ENCODE data around the gene MMP12. TPM values are rescaled to one million over a fixed set of nuclear protein-coding genes. Genes with fewer than 3 reads are reported as not detected.
"Not testable (repeated sequence)": the region's sequence is repeated elsewhere in the genome, so short reads cannot be mapped to it uniquely, and the experiment has no call there.

The MMP12 gene
- total RNA-seq, 1 experiment from 2014 or later: not detected

DNA sequence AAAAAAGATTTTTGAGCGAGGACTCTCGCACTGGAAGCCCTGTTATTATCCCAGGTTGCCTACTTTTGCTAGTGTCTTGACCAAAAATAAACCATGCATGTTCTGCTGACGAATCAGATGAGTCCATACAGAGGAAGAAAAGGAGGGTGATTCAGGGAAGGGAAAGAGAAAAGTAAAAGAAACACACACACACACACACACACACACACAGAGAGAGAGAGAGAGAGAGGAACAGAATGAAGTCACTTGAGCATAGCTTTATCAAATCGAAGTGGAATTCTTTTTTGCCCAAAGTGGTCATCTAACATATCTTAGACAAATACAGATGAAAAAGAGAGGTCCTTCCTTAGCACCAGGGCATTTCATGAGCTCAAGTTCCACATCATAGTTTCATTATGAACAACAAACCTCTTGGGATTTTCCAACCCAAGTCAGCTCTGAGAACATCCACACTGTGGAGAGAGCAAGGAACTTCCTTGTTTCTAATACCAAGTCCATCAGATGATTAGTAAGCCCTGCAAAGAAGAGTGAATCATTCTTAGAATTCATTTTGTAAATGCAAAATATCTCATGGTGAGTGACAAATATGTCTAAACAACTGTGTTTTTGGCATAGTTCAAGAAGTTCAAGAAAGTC, 7.7 kb upstream of the MMP12 start:
- no peak for DNase-seq
- CTCF ChIA-PET: no interaction called here
- no peaks in the 10 kb centered on the region for H3K27me3 Mint-ChIP-seq (ENCODE audit: unreplicated experiment)
- no peaks in the 10 kb centered on the region for H3K36me3 Mint-ChIP-seq (ENCODE audit: insufficient read depth, unreplicated experiment)
- no peak overlapping the region for H3K27ac Mint-ChIP-seq (ENCODE audit: unreplicated experiment)
- BruUV-seq (replicated peaks): no TSS peak
- intact Hi-C loops (cut with micrococcal nuclease; ENCODE audit: unreplicated experiment): no loop called here
- TF ChIP-seq, protein P1, sequence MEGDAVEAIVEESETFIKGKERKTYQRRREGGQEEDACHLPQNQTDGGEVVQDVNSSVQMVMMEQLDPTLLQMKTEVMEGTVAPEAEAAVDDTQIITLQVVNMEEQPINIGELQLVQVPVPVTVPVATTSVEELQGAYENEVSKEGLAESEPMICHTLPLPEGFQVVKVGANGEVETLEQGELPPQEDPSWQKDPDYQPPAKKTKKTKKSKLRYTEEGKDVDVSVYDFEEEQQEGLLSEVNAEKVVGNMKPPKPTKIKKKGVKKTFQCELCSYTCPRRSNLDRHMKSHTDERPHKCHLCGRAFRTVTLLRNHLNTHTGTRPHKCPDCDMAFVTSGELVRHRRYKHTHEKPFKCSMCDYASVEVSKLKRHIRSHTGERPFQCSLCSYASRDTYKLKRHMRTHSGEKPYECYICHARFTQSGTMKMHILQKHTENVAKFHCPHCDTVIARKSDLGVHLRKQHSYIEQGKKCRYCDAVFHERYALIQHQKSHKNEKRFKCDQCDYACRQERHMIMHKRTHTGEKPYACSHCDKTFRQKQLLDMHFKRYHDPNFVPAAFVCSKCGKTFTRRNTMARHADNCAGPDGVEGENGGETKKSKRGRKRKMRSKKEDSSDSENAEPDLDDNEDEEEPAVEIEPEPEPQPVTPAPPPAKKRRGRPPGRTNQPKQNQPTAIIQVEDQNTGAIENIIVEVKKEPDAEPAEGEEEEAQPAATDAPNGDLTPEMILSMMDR (IDR thresholded peaks at IDR 0.05; ENCODE audit: unreplicated experiment): no peak
- no peak overlapping the region for H3K4me3 Mint-ChIP-seq (ENCODE audit: low read depth, unreplicated experiment)
- no peaks in the 10 kb centered on the region for H3K9me3 Mint-ChIP-seq (ENCODE audit: low read depth, unreplicated experiment)
- no peaks in the 10 kb centered on the region for H3K4me1 Mint-ChIP-seq (ENCODE audit: low read depth, unreplicated experiment)

DNA sequence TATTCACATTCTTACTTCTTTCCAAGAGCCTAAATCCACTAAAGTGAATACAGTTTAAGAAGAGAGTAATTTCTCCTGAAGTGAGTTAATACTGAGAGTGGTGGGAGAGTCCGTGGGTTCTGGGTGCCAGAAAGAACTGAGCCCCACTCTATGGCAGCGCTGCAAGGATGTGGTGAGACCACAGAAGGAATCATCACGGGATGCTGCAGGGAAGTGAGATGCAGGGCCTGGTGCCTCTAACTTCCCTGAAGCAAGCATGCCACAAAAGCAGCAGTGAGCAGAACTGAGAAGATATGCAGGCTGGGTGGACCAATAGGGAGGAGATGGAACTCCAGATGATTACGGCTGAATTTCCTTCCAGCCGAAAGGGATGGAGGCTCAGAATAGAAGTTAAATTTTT, 5.0 kb upstream of the MMP12 start:
- no peak overlapping the region for H3K27ac Mint-ChIP-seq (ENCODE audit: unreplicated experiment)
- no peaks in the 10 kb centered on the region for H3K27me3 Mint-ChIP-seq (ENCODE audit: unreplicated experiment)
- intact Hi-C loops (cut with micrococcal nuclease; ENCODE audit: unreplicated experiment): no loop called here
- H3K36me3 Mint-ChIP-seq (ENCODE audit: insufficient read depth, unreplicated experiment): no peaks in the 10 kb centered on the region
- no peak for DNase-seq
- H3K9me3 Mint-ChIP-seq (ENCODE audit: low read depth, unreplicated experiment): no peaks in the 10 kb centered on the region
- BruUV-seq (replicated peaks): no TSS peak
- TF ChIP-seq, protein P1 (IDR thresholded peaks at IDR 0.05; ENCODE audit: unreplicated experiment): no peak
- no peak overlapping the region for H3K4me3 Mint-ChIP-seq (ENCODE audit: low read depth, unreplicated experiment)
- CTCF ChIA-PET: no interaction called here
- no peaks in the 10 kb centered on the region for H3K4me1 Mint-ChIP-seq (ENCODE audit: low read depth, unreplicated experiment)

DNA sequence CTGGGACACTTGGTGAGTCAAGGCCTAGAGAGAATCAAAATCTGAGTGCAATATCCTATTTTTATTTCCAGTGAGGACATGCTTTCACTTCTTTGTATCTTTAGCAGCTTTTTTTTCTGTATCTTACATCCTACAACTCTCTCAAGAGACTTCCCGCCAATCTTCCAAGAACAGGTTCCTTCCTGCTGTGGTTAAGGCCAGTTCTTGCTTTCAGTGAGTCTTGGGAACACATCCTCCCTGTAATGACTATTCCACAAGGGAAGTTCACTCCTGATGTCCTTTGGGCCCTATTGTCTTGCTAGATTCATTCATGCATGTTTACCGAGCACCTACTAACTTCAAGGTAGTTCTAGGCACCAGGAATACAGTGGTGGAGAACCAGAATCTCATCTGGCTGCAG, 3.8 kb upstream of the MMP12 start:
- no peaks in the 10 kb centered on the region for H3K9me3 Mint-ChIP-seq (ENCODE audit: low read depth, unreplicated experiment)
- no peak overlapping the region for H3K4me3 Mint-ChIP-seq (ENCODE audit: low read depth, unreplicated experiment)
- intact Hi-C loops (cut with micrococcal nuclease; ENCODE audit: unreplicated experiment): no loop called here
- CTCF ChIA-PET: no interaction called here
- DNase-seq: no peak
- H3K36me3 Mint-ChIP-seq (ENCODE audit: insufficient read depth, unreplicated experiment): no peaks in the 10 kb centered on the region
- TF ChIP-seq, protein P1 (IDR thresholded peaks at IDR 0.05; ENCODE audit: unreplicated experiment): no peak
- H3K27me3 Mint-ChIP-seq (ENCODE audit: unreplicated experiment): no peaks in the 10 kb centered on the region
- H3K27ac Mint-ChIP-seq (ENCODE audit: unreplicated experiment): no peak overlapping the region
- no peaks in the 10 kb centered on the region for H3K4me1 Mint-ChIP-seq (ENCODE audit: low read depth, unreplicated experiment)
- no TSS peak for BruUV-seq (replicated peaks)

DNA sequence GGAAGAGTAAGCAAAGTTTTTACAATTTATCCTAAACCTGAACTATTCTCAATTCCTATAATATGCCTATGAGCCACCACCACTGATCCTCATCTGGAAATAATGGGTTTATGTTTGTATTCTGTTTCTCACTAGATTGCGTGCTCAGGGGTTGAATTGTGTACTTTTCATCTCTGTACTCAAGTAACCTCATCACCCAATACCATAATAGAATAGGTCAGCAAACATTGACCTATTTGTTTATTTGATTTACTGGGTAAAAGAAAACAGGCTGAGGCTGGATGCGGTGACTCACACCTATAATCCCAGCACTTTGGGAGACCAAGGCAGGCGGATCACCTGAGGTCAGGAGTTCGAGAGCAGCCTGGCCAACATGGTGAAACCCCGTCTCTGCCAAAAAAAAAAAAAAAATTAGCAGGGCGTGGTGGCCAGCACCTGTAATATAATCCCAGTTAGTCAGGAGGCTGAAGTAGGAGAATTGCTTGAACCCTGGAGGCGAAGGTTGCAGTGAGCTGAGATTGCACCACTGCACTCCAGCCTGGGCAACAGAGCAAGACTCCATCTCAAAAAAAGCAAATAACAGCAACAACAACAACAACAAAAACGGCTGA, 5.3 kb downstream of the MMP12 start:
- DNase-seq; BruUV-seq (replicated peaks); H3K4me3 Mint-ChIP-seq (ENCODE audit: low read depth, unreplicated experiment); H3K27ac Mint-ChIP-seq (ENCODE audit: unreplicated experiment); H3K36me3 Mint-ChIP-seq (ENCODE audit: insufficient read depth, unreplicated experiment); H3K4me1 Mint-ChIP-seq (ENCODE audit: low read depth, unreplicated experiment); intact Hi-C loops (cut with micrococcal nuclease; ENCODE audit: unreplicated experiment); CTCF ChIA-PET; H3K9me3 Mint-ChIP-seq (ENCODE audit: low read depth, unreplicated experiment): not testable (repeated sequence)
- H3K27me3 Mint-ChIP-seq (ENCODE audit: unreplicated experiment): peaks cover 12% of the 10 kb centered on the region

DNA sequence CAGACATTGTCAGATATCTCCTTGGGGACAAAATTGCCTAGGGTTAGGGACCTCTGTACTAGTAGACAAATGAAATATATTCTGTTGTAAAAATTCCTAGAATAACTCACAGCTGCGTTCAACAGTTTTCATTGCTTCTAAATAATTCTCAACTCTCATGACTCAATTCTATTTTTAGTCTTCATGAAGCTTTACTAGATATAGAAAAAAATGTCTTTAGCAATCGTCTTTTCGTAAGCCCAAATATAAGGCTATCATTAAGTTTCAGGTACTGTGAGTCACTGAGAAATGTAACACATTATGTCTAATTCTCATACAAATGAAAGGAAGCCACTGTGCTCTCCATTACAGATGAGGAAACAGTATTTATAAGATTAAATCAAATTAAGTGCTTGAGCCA, 6.4 kb downstream of the MMP12 start:
- no TSS peak for BruUV-seq (replicated peaks)
- peaks cover 12% of the 10 kb centered on the region for H3K27me3 Mint-ChIP-seq (ENCODE audit: unreplicated experiment)
- H3K4me3 Mint-ChIP-seq (ENCODE audit: low read depth, unreplicated experiment): no peak overlapping the region
- no peak overlapping the region for H3K27ac Mint-ChIP-seq (ENCODE audit: unreplicated experiment)
- TF ChIP-seq, protein P1 (IDR thresholded peaks at IDR 0.05; ENCODE audit: unreplicated experiment): no peak
- no peaks in the 10 kb centered on the region for H3K36me3 Mint-ChIP-seq (ENCODE audit: insufficient read depth, unreplicated experiment)
- no peak for DNase-seq
- CTCF ChIA-PET: no interaction called here
- no peaks in the 10 kb centered on the region for H3K9me3 Mint-ChIP-seq (ENCODE audit: low read depth, unreplicated experiment)
- intact Hi-C loops (cut with micrococcal nuclease; ENCODE audit: unreplicated experiment): no loop called here
- H3K4me1 Mint-ChIP-seq (ENCODE audit: low read depth, unreplicated experiment): no peaks in the 10 kb centered on the region

All from Calu3 (cell line).